ENCODE data around the gene PKP4. TPM values are rescaled to one million over a fixed set of nuclear protein-coding genes. Genes with fewer than 3 reads are reported as not detected.

The PKP4 gene
- total and polyA plus RNA-seq, 5 experiments from 2014 or later, result 0.34 to 25.7 (median 1.5) TPM

GRCh38 chr2:158491072-158491471 lies 34.3 kb downstream of the PKP4 start:
- H3K27me3 Mint-ChIP-seq, result peaks cover 0 to 2% (median 0%) of the 10 kb centered on the region in 5 donors
- DNase-seq (no peak), ATAC-seq (no peak)
- peaks cover 0 to 2% (median 0%) of the 10 kb centered on the region in 3 donors for H3K36me3 Mint-ChIP-seq
- no peaks in the 10 kb centered on the region for H3K9me3 Mint-ChIP-seq
- no peak overlapping the region for H3K4me3 Mint-ChIP-seq
- H3K27ac Mint-ChIP-seq, result no peak overlapping the region
- H3K4me1 Mint-ChIP-seq, result peaks cover 0 to 4% (median 0%) of the 10 kb centered on the region in 4 donors
- POLR2A ChIA-PET, result no interaction called here

GRCh38 chr2:158493458-158493857 lies 36.7 kb downstream of the PKP4 start:
- ATAC-seq, result no peak
- Mint-ChIP-seq H3K9me3 (no peaks in the 10 kb centered on the region), H3K4me3 (no peak overlapping the region), H3K27ac (no peak overlapping the region), H3K4me1 (peaks cover 0 to 5% (median under 1%) of the 10 kb centered on the region in 4 donors), H3K27me3 (peaks cover 0 to 2% (median 0%) of the 10 kb centered on the region in 5 donors), H3K36me3 (peaks cover 0 to 3% (median 2%) of the 10 kb centered on the region in 3 donors)
- DNase-seq, result no peak
- POLR2A ChIA-PET, result no interaction called here

GRCh38 chr2:158495175-158495574 lies 38.4 kb downstream of the PKP4 start:
- ATAC-seq, result no peak
- Mint-ChIP-seq H3K36me3 (peaks cover 0 to 3% (median 2%) of the 10 kb centered on the region in 3 donors), H3K9me3 (no peaks in the 10 kb centered on the region), H3K4me1 (peaks cover 0 to 5% (median under 1%) of the 10 kb centered on the region in 4 donors), H3K4me3 (no peak overlapping the region), H3K27ac (no peak overlapping the region), H3K27me3 (peaks cover 0 to 2% (median 0%) of the 10 kb centered on the region in 5 donors)
- DNase-seq, result no peak
- POLR2A ChIA-PET, result no interaction called here

- Mint-ChIP-seq H3K9me3 (no peaks in the 10 kb centered on the region), H3K4me1 (peaks cover 0 to 8% (median 3%) of the 10 kb centered on the region in 4 donors), H3K27me3 (peaks cover 0 to 3% (median 0%) of the 10 kb centered on the region in 5 donors), H3K4me3 (no peak overlapping the region), H3K27ac (peak overlapping the region in 1 of 10 donors; percentile 32), H3K36me3 (peaks cover 0 to 5% (median 2%) of the 10 kb centered on the region in 3 donors)
- no peak for ATAC-seq
- DNase-seq, result no peak
- POLR2A ChIA-PET, result no interaction called here
These were observed 40.2 kb downstream of the PKP4 start for GRCh38 chr2:158496986-158497385.

GRCh38 chr2:158497486-158497885 lies 40.7 kb downstream of the PKP4 start:
- peaks cover 0 to 7% (median 3%) of the 10 kb centered on the region in 4 donors for H3K4me1 Mint-ChIP-seq

GRCh38 chr2:158498043-158498748 lies 41.4 kb downstream of the PKP4 start:
- H3K27me3 Mint-ChIP-seq, result peaks cover 0 to 3% (median 0%) of the 10 kb centered on the region in 5 donors
- H3K36me3 Mint-ChIP-seq, result peaks cover 0 to 5% (median 0%) of the 10 kb centered on the region in 3 donors
- H3K4me1 Mint-ChIP-seq, result peaks cover 0 to 6% (median 3%) of the 10 kb centered on the region in 4 donors
- DNase-seq (no peak), ATAC-seq (no peak)
- no peaks in the 10 kb centered on the region for H3K9me3 Mint-ChIP-seq
- H3K27ac Mint-ChIP-seq, result peak overlapping the region in 1 of 10 donors; percentile 40
- no peak overlapping the region for H3K4me3 Mint-ChIP-seq
- POLR2A ChIA-PET, result no interaction called here

More at GRCh38 chr2:158497486-158497885, 40.7 kb downstream of the PKP4 start:
- no peaks in the 10 kb centered on the region for H3K9me3 Mint-ChIP-seq
- peaks cover 0 to 3% (median 0%) of the 10 kb centered on the region in 5 donors for H3K27me3 Mint-ChIP-seq
- DNase-seq, result no peak
- peaks cover 0 to 5% (median 1%) of the 10 kb centered on the region in 3 donors for H3K36me3 Mint-ChIP-seq
- POLR2A ChIA-PET, result no interaction called here
- no peak overlapping the region for H3K27ac Mint-ChIP-seq
- no peak overlapping the region for H3K4me3 Mint-ChIP-seq
- no peak for ATAC-seq

- DNase-seq (no peak), ATAC-seq (no peak)
- Mint-ChIP-seq H3K27me3 (peaks cover 0 to 3% (median 0%) of the 10 kb centered on the region in 5 donors), H3K27ac (no peak overlapping the region), H3K9me3 (no peaks in the 10 kb centered on the region), H3K4me3 (no peak overlapping the region), H3K4me1 (peaks cover 0 to 6% (median 3%) of the 10 kb centered on the region in 4 donors), H3K36me3 (peaks cover 0 to 5% (median 0%) of the 10 kb centered on the region in 3 donors)
- POLR2A ChIA-PET, result no interaction called here
These were observed 42.0 kb downstream of the PKP4 start for GRCh38 chr2:158498749-158499136.

- Mint-ChIP-seq H3K27me3 (peaks cover 0 to 3% (median 0%) of the 10 kb centered on the region in 5 donors), H3K27ac (no peak overlapping the region), H3K9me3 (no peaks in the 10 kb centered on the region), H3K4me3 (no peak overlapping the region), H3K4me1 (peaks cover 0 to 6% (median 3%) of the 10 kb centered on the region in 4 donors), H3K36me3 (peaks cover 0 to 5% (median 0%) of the 10 kb centered on the region in 3 donors)
- no peak for DNase-seq
- ATAC-seq, result no peak
- POLR2A ChIA-PET, result no interaction called here
These were observed 42.6 kb downstream of the PKP4 start for GRCh38 chr2:158499383-158499782.

- POLR2A ChIA-PET, result no interaction called here
- Mint-ChIP-seq H3K36me3 (peaks cover 0 to 5% (median 0%) of the 10 kb centered on the region in 3 donors), H3K4me3 (no peak overlapping the region)
These were observed 43.6 kb downstream of the PKP4 start for GRCh38 chr2:158500333-158500732.

GRCh38 chr2:158501301-158501700 lies 44.5 kb downstream of the PKP4 start:
- no peaks in the 10 kb centered on the region for H3K9me3 Mint-ChIP-seq
- peaks cover 0 to 5% (median 0%) of the 10 kb centered on the region in 3 donors for H3K36me3 Mint-ChIP-seq
- no peak for ATAC-seq
- no peak overlapping the region for H3K4me3 Mint-ChIP-seq
- POLR2A ChIA-PET, result no interaction called here
- DNase-seq, result no peak
- peak overlapping the region in 1 of 10 donors; percentile 34 for H3K27ac Mint-ChIP-seq
- H3K4me1 Mint-ChIP-seq, result peaks cover 0 to 6% (median 3%) of the 10 kb centered on the region in 4 donors
- peaks cover 0 to 3% (median 0%) of the 10 kb centered on the region in 5 donors for H3K27me3 Mint-ChIP-seq

More at GRCh38 chr2:158500333-158500732, 43.6 kb downstream of the PKP4 start:
- DNase-seq (no peak), ATAC-seq (no peak)
- no peak overlapping the region for H3K27ac Mint-ChIP-seq
- H3K4me1 Mint-ChIP-seq, result peaks cover 0 to 6% (median 3%) of the 10 kb centered on the region in 4 donors
- peaks cover 0 to 3% (median 0%) of the 10 kb centered on the region in 5 donors for H3K27me3 Mint-ChIP-seq
- H3K9me3 Mint-ChIP-seq, result no peaks in the 10 kb centered on the region

- Mint-ChIP-seq H3K36me3 (peaks cover 0 to 4% (median 2%) of the 10 kb centered on the region in 3 donors), H3K9me3 (no peaks in the 10 kb centered on the region), H3K4me3 (no peak overlapping the region), H3K27me3 (peaks cover 0 to 3% (median 0%) of the 10 kb centered on the region in 5 donors), H3K27ac (no peak overlapping the region), H3K4me1 (peaks cover 0 to 5% (median 1%) of the 10 kb centered on the region in 4 donors)
- ATAC-seq, result no peak
- DNase-seq, result no peak
- POLR2A ChIA-PET, result no interaction called here
These were observed 46.2 kb downstream of the PKP4 start for GRCh38 chr2:158502974-158503373.

- peaks cover 0 to 5% (median 1%) of the 10 kb centered on the region in 4 donors for H3K4me1 Mint-ChIP-seq
- H3K4me3 Mint-ChIP-seq, result no peak overlapping the region
- no peaks in the 10 kb centered on the region for H3K9me3 Mint-ChIP-seq
- peaks cover 0 to 4% (median 2%) of the 10 kb centered on the region in 3 donors for H3K36me3 Mint-ChIP-seq
- DNase-seq (no peak), ATAC-seq (no peak)
- peaks cover 0 to 3% (median 0%) of the 10 kb centered on the region in 5 donors for H3K27me3 Mint-ChIP-seq
- H3K27ac Mint-ChIP-seq, result no peak overlapping the region
- POLR2A ChIA-PET, result no interaction called here
These were observed 47.3 kb downstream of the PKP4 start for GRCh38 chr2:158504088-158504487.

GRCh38 chr2:158505448-158505934 lies 48.7 kb downstream of the PKP4 start:
- Mint-ChIP-seq H3K27ac (no peak overlapping the region), H3K27me3 (peaks cover 0 to 3% (median 0%) of the 10 kb centered on the region in 5 donors), H3K4me1 (peaks cover 0 to 5% (median 2%) of the 10 kb centered on the region in 4 donors), H3K36me3 (peaks cover 0 to 4% (median 2%) of the 10 kb centered on the region in 3 donors), H3K4me3 (peak overlapping the region in 1 of 10 donors; percentile 42), H3K9me3 (no peaks in the 10 kb centered on the region)
- POLR2A ChIA-PET, result no interaction called here
- DNase-seq, result no peak
- no peak for ATAC-seq
